HCT116 (cell line): ENCODE data around the gene HLA-F. TPM values are rescaled to one million over a fixed set of nuclear protein-coding genes. Genes with fewer than 3 reads are reported as not detected.

Experiments used
- total RNA-seq: library from RNA; stranded (reverse); gene quantifications from one replicate; pipeline ENCODE4 v1.2.1, GENCODE V29; 2021; ENCODE audit not compliant: unreplicated experiment

HLA-F gene
- total RNA-seq, 1 experiment from 2014 or later = 24.6 TPM

Other genes starting within 250 kb of the HLA-F start
- not detected for gene MAS1L, start 235.5 kb upstream of the HLA-F start, total RNA-seq
- gene UBD, start 163.7 kb upstream of the HLA-F start, total RNA-seq = not detected
- not detected for gene OR2H2, start 138.3 kb upstream of the HLA-F start, total RNA-seq
- 43.4 TPM for gene GABBR1, start 90.3 kb upstream of the HLA-F start, total RNA-seq
- not detected for gene MOG, start 66.3 kb upstream of the HLA-F start, total RNA-seq
- not detected for gene ZFP57, start 42.3 kb upstream of the HLA-F start, total RNA-seq
- gene HLA-G, start 104.4 kb downstream of the HLA-F start, total RNA-seq = not detected
- gene HLA-A, start 219.1 kb downstream of the HLA-F start, total RNA-seq = 251 TPM